MM.1S (cell line): ENCODE data around the gene TRPV5.

ENCODE experiments used
- CTCF ChIP-seq: fragments of 300-600 bp; sonication (generic); IDR thresholded peaks from 2 replicates; pipeline ENCODE4 v1.5.1; 2016; ENCODE audit warnings: antibody characterized with exemption, low read length, mixed read lengths
- EZH2 ChIP-seq: fragments of 300-600 bp; sonication (generic); optimal IDR thresholded peaks from 2 replicates; pipeline ENCODE3; 2017; ENCODE audit warnings: low read depth, mild to moderate bottlenecking, antibody characterized with exemption, low read length, mixed read lengths

- TF ChIP-seq CTCF = no peak
- TF ChIP-seq EZH2 = no peak
Observed at GRCh38 chr7:142969183-142969582, 35.6 kb upstream of the TRPV5 start.
